GDM1 (cell line): Measurements from ENCODE around the gene ACOXL.
"Not testable (repeated sequence)": the region's sequence is repeated elsewhere in the genome, so short reads cannot be mapped to it uniquely, and the experiment has no call there.

Experiments used
- DNase-seq: peaks from one replicate; lab custom pipeline; 2025; lab: John Stamatoyannopoulos, UW

ACOXL gene

DNA sequence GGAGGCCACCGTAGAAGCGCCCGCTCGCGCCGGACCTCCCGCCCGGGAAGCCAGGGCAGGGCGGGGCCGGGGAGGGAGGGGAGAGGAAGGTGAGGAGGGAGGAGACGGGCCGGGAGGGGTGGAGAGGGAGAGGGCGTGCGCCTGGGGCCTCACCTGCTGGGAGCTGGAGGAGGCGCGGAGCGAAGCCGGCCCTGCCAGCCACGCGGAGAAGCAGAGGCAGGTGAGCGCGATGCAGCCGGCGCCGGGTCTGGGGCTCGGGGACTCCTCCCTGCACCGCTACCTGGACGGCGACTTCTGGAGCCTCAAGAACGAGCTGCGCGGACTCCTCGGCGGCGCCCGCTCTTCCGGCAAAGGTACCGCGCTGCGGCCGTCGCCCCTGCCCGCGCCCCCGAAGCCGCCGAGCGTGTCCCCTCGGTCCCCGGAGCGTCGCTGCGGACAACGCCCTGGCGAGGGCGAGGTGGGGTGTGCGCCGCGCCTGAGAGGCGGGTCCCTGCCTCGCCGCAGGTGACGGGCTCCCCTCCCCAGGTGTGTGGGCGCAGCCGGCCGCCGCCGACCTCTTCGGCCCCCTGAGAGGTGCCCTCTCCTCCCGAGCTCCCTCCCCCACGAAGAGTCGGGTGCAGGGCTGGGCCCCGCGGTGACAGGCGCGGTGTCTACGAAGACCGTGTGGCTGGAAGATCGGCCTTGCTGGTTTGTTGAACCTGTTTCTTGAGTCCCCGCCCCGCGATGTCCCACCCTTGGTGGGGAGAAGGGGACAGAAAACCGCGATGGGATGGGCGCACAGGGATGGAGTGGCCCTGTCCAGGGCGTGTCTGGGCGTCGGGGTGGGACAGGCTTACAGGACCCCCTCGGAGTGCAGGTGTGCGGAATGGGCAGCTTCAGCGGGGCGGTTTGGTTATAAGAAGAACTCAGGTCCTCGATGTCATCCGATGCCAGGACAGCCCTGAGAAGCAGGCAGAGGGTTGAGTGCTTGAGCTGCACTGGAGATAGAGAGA is at the start of gene ACOXL:
TSS of gene ACOXL (plus strand) at position 152 of the 992 bp plus-strand sequence. CDS start 35,817 bp downstream, outside the sequence.
- DNase-seq: no peak

- DNase-seq: no peak
Measured at GRCh38 chr2:110682872-110683271, 49.5 kb upstream of the ACOXL start.

GRCh38 chr2:110687775-110688484 is 44.4 kb upstream of the ACOXL start:
- not testable (repeated sequence) for DNase-seq

- no peak for DNase-seq
Measured at GRCh38 chr2:110688594-110689091, 43.7 kb upstream of the ACOXL start.

GRCh38 chr2:110690083-110690965 is 42.0 kb upstream of the ACOXL start:
- no peak for DNase-seq

GRCh38 chr2:110691612-110692258 is 40.6 kb upstream of the ACOXL start:
- no peak for DNase-seq

DNA sequence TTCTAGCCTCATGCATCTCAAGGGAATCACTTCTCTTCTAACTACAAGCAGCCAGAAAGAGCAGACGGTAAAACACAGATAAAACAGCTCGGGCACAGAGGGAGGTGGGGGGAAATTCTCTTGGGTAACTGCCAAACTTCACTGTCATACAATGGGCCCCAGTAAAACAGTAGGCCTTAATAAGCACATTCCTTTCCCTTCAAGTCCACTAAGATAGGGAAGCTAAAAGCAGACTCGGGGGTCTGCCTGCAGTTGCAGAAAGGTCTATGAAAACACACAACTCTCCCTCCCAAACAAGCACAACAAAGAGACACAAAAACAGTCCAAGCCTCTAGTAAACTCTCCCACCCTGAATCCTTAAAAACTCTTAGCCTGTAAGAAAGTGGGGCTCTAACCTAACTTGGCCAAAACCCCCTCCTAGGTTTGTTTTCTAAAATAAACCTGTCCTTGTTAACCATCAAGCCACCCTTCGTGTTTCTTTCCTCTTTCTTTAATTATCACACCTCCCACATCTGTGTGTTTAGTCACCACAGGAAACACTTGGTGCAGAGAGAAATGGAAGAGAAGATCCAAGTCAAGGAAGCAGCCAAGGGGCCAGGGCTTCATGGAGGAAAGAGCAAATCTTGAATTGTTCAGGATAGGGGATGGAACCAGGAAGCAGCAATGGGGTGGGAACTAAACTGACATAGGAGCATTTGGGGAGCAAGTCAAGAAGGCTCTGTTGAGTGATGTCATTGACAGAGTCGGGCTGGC is 37.1 kb upstream of the ACOXL start:
- peak; percentile 66 for DNase-seq

GRCh38 chr2:110698253-110698652 is 34.1 kb upstream of the ACOXL start:
- DNase-seq: not testable (repeated sequence)

DNA sequence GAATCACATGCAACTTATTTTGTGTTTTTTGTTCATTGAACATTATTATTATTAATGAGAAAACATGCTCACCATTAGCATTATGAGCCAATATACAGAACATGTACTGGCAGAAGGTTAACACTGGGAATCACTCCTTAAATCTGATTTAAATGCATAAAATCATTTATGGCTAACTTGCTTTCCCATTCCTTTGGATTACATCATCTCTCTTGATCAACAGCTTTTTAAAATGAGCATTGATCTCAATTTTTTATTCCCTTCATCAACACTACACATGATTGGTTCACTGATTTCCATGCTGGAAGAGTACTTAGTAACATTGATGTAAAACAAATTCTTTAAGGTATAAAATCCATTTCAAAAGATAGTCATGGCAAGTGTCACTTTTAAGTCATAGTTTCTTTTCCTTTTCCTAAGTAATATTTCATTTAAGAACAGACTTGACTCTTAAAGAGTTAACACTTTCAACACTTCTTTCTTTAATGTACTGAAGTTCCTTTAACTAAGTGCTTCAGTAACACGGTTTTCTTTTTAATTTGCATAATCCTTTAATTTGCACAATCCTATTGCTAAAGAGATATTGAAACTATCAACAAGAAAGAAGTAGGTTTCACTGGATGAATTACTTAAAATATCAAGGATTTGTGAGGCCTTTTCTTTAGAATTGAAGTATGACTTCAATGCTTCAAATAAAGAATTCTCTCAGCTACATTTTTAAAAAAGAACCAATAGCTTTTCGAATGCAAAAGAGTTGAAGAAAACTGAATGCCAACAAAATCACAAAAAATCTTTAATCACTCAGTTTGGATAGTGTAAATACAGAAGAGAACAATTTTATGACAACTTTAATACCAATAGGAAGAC is 29.6 kb upstream of the ACOXL start:
- no peak for DNase-seq

GRCh38 chr2:110707386-110707965 is 24.9 kb upstream of the ACOXL start:
- DNase-seq: no peak

GRCh38 chr2:110708455-110708854 is 23.9 kb upstream of the ACOXL start:
- DNase-seq: no peak

DNA sequence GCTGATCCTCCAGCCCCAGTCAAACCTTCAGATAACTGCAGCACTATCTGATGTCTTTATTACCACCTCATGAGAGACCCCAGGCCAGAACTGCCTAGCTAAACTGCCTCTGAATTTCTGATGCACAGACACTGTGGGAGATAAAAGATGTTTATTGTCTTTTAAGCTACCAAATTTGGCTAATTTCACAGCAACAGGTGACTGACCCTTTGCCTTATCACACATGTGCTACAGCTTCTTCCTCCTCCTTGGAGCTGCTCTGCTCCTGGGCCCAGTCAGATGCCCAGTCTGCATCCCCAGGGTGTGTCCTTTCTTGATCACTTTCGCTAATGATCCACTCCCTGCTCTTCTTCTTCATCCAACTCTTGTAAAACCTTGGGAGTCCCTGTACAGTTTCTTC is 19.6 kb upstream of the ACOXL start:
- no peak for DNase-seq

- DNase-seq: no peak
Measured at GRCh38 chr2:110713513-110714362, 18.6 kb upstream of the ACOXL start.

- no peak for DNase-seq
Measured at GRCh38 chr2:110714452-110715224, 17.7 kb upstream of the ACOXL start.

- DNase-seq: no peak
Measured at GRCh38 chr2:110716959-110717645, 15.3 kb upstream of the ACOXL start.

- DNase-seq: no peak
Measured at GRCh38 chr2:110717734-110718133, 14.6 kb upstream of the ACOXL start.

DNA sequence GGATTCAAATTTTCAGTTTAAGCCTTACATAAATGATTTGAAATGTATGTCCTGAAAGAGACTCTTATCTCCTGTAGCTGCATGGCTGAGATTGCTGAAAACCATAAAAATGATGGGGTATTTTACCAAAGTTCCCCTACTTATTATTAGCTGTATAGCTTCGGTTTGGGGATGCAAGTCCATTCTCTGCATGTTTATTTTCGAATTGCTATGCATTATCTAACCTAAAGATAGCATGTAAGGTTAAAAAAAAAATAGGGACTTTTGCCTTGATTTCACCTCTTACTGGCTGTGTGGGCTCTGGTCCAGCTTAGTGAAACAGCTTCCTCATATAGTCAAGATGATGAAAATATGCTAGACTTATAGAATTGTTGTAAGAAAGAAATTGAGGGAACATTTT is 14.0 kb upstream of the ACOXL start:
- no peak for DNase-seq
